Tibial nerve (tissue), 4 donors: Measurements from ENCODE around the gene TBC1D1. TPM values are rescaled to one million over a fixed set of nuclear protein-coding genes. Genes with fewer than 3 reads are reported as not detected.
"Not testable (repeated sequence)": the region's sequence is repeated elsewhere in the genome, so short reads cannot be mapped to it uniquely, and the experiment has no call there.

Experiments used
- DNase-seq, 2 donors: peaks; one replicate each; pipeline ENCODE4 v3.0.0-alpha.2; 2019; ENCODE audit warnings: low spot score in 2 of 2
- H3K27ac ChIP-seq, 4 donors: fragments of 200-600 bp; sonication (generic) in 3 of 4; one replicate each; pipeline ENCODE4 v1.5.1; 2017 to 2019; ENCODE audit warnings: mild to moderate bottlenecking in 1 of 4
- H3K27me3 ChIP-seq, 2 donors: fragments of 200-600 bp; sonication (generic) in 1 of 2; one replicate each; pipeline versions ENCODE4 v1.5.1 to v1.6.0; 2017 to 2019
- H3K36me3 ChIP-seq, 3 donors: fragments of 200-600 bp; sonication (generic); one replicate each; pipeline ENCODE4 v1.5.1; 2018 to 2019
- H3K4me1 ChIP-seq, 4 donors: fragments of 200-600 bp; sonication (generic) in 3 of 4; one replicate each; pipeline ENCODE4 v1.5.1; 2017 to 2019
- H3K4me3 ChIP-seq, 4 donors: fragments of 200-600 bp; sonication (generic) in 3 of 4; one replicate each; pipeline ENCODE4 v1.5.1; 2017 to 2019; ENCODE audit warnings: mild to moderate bottlenecking in 1 of 4, moderate library complexity in 1 of 4
- H3K9me3 ChIP-seq, 4 donors: fragments of 200-600 bp; sonication (generic) in 3 of 4; one replicate each; pipeline ENCODE4 v1.5.1; 2017 to 2019
- EP300 ChIP-seq, 2 donors: sonication (generic); formaldehyde crosslinking; IDR thresholded peaks; one replicate each; pipeline ENCODE4 v1.6.1; 2017; ENCODE audit warnings: antibody characterized with exemption in 2 of 2, mild to moderate bottlenecking in 1 of 2
- POLR2A ChIP-seq, 2 donors: fragments of 450-650 bp; IDR thresholded peaks; one replicate each; pipeline ENCODE4 v1.6.1; 2017; ENCODE audit warnings: antibody characterized with exemption in 2 of 2, mild to moderate bottlenecking in 2 of 2, moderate library complexity in 2 of 2
- WGBS, 2 donors: methylation state at CpG; one replicate each; pipeline ENCODE4 v1.1.5; 2018; 5-methylcytosine and 5-hydroxymethylcytosine counted together
- total RNA-seq, 4 donors: library from RNA; depleted of rRNA; stranded (reverse); fragments of >200 nt; gene quantifications; one replicate each; pipeline ENCODE4 v1.1.0, GENCODE V29; 2016
- TF ChIP-seq, protein P1 (sequence below), 5 experiments: fragments of 200-600 bp in 3 of 5; fragments of 450-650 bp in 2 of 5; sonication (generic) in 3 of 5; IDR thresholded peaks; one replicate each; pipeline ENCODE4 v1.5.1; 2016 to 2019; ENCODE audit warnings: antibody characterized with exemption in 5 of 5, mild to moderate bottlenecking in 3 of 5, moderate library complexity in 2 of 5

The TBC1D1 gene
- total RNA-seq, 4 donors from 2014 or later, result 41.6 to 97.8 (median 62.5) TPM

DNA sequence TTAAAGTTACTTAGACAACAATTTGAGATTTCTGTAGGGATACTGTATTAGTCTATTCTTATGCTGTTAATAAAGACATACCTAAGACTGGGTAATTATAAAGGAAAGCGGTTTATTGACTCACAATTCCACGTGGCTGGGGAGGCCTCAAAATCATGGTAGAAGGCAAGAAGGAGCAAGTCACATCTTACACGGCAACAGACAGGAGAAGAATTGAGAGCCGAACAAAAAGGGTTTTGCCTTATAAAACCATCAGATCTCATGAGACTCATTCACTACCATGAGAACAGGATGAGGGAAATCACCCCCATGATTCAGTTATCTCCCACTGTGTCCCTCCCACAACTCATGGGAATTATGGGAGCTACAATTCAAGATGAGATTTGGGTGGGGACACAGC lies 80.3 kb downstream of the TBC1D1 start:
- no peak for DNase-seq
- TF ChIP-seq EP300 (IDR thresholded peaks at IDR 0.05) (no peak), POLR2A (IDR thresholded peaks at IDR 0.05) (no peak)
- TF ChIP-seq, protein P1, sequence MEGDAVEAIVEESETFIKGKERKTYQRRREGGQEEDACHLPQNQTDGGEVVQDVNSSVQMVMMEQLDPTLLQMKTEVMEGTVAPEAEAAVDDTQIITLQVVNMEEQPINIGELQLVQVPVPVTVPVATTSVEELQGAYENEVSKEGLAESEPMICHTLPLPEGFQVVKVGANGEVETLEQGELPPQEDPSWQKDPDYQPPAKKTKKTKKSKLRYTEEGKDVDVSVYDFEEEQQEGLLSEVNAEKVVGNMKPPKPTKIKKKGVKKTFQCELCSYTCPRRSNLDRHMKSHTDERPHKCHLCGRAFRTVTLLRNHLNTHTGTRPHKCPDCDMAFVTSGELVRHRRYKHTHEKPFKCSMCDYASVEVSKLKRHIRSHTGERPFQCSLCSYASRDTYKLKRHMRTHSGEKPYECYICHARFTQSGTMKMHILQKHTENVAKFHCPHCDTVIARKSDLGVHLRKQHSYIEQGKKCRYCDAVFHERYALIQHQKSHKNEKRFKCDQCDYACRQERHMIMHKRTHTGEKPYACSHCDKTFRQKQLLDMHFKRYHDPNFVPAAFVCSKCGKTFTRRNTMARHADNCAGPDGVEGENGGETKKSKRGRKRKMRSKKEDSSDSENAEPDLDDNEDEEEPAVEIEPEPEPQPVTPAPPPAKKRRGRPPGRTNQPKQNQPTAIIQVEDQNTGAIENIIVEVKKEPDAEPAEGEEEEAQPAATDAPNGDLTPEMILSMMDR (IDR thresholded peaks at IDR 0.05), result no peak
- Histone ChIP-seq H3K36me3 (no peaks in the 10 kb centered on the region), H3K4me1 (peaks cover 0 to 11% (median 2%) of the 10 kb centered on the region in 4 donors), H3K27ac (no peak overlapping the region), H3K9me3 (no peaks in the 10 kb centered on the region), H3K27me3 (no peaks in the 10 kb centered on the region), H3K4me3 (no peak overlapping the region)
- 84 to 87% methylated on average over 4 of the region's 4 CpGs for WGBS, 2 donors

DNA sequence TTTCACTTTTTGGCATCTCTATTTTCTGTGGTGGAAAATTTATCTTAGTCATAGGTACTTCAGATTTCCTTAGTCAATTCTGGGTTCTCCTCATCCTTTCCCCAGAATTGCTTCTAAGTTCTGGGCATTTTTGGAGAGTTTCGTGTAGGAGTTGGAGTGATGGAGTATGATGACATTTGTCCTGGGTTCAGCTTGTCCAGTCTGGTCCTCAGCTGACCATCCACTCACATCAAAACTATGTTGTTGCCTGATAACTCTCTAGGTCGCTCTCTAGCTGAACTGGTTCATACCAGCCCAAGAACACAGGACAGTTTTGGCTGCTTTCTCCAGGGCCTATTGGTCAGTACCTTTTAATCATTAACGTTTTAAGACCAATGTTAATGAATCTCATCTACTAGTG lies 82.6 kb downstream of the TBC1D1 start:
- Histone ChIP-seq H3K4me3 (no peak overlapping the region), H3K27ac (no peak overlapping the region), H3K9me3 (no peaks in the 10 kb centered on the region), H3K27me3 (no peaks in the 10 kb centered on the region), H3K36me3 (no peaks in the 10 kb centered on the region), H3K4me1 (peaks cover 0 to 21% (median 5%) of the 10 kb centered on the region in 4 donors)
- TF ChIP-seq, protein P1 (IDR thresholded peaks at IDR 0.05), result no peak
- no peak for TF ChIP-seq POLR2A (IDR thresholded peaks at IDR 0.05)
- no peak for TF ChIP-seq EP300 (IDR thresholded peaks at IDR 0.05)
- 82 to 85% methylated on average over 3 of the region's 3 CpGs for WGBS, 2 donors
- DNase-seq, result no peak

DNA sequence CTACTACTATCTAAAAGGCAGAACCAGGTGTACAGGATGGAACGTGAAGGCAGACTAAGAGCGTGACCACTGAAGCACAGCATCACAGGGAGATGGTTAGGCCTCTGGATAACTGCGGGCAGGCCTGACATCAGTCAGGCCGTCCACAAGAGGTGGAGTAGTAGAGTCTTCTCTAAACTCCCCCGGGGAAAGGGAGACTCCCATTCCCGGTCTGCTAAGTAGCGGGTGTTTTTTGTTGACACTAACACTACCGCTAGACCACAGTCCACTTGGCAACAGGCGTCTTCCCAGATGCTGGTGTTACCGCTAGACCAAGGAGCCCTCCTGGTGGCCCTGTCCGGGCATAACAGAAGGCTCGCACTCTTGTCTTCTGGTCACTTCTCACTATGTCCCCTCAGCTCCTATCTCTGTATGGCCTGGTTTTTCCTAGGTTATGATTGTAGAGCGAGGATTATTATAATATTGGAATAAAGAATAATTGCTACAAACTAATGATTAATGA lies 84.5 kb downstream of the TBC1D1 start:
- WGBS, 2 donors, result 86 to 93% methylated on average over 13 of the region's 13 CpGs
- not testable (repeated sequence) for H3K27me3 ChIP-seq, H3K27ac ChIP-seq, H3K9me3 ChIP-seq, H3K4me3 ChIP-seq, H3K36me3 ChIP-seq, DNase-seq
- peaks cover 0 to 24% (median 4%) of the 10 kb centered on the region in 4 donors for H3K4me1 ChIP-seq

DNA sequence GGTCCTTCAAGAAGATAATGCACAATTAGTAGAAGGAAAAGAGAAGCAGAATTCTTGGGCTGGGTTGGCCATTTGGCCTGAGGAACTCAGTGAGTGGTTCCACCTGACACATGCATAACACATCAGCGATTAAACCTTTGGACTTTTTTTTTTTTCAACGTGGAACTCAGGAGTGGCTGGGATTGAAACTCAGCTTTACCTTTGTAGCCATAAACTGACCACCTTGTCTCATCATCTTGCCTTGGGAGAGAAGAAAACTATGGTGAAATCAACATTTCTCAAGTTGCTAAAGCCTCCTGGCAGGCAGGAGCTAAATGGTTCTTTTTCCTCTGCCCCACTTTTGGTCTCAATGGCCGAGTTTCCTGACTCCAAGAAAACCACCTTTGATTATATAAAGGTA lies 85.6 kb downstream of the TBC1D1 start:
- H3K4me3 ChIP-seq, result peak overlapping the region; percentile 39 to 94 (median 70)
- H3K9me3 ChIP-seq, result no peaks in the 10 kb centered on the region
- WGBS, 2 donors, result 34 to 35% methylated on average over 3 of the region's 3 CpGs
- H3K27ac ChIP-seq, result peak overlapping the region in 3 of 4 donors; percentile 93 to 94 (median 93)
- no peak for TF ChIP-seq POLR2A (IDR thresholded peaks at IDR 0.05)
- TF ChIP-seq EP300 (IDR thresholded peaks at IDR 0.05), result no peak
- TF ChIP-seq, protein P1 (IDR thresholded peaks at IDR 0.05), result no peak
- DNase-seq, result no peak
- H3K4me1 ChIP-seq, result peaks cover 0 to 23% (median 3%) of the 10 kb centered on the region in 4 donors
- H3K27me3 ChIP-seq, result no peaks in the 10 kb centered on the region
- no peaks in the 10 kb centered on the region for H3K36me3 ChIP-seq

DNA sequence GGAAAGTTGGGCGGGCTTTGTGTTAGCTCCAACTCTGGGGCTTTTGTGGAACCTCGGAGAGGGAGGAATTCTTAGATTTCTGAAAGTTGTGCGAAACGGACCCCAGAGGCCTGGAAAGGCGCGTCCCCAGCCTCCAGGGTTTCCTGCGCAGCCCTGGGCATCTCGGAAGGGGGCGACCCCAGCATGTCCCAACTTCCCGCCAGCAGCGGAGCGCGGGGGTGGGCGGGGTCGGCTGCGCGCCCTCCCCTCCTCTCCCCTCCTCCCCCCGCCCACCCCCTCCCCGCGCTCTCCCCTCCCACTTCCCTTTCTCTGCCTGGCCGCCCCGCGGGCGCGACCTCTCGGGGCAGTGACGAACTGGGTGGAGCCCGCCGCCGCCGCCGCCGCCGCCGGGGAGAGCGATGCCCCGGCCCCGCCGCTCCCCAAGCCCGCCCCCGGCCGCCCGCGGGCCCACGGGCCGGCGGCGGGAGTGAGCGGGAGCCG lies 86.1 kb downstream of the TBC1D1 start:
- Histone ChIP-seq H3K4me1 (peaks cover 0 to 23% (median 3%) of the 10 kb centered on the region in 4 donors), H3K9me3 (no peaks in the 10 kb centered on the region), H3K4me3 (peak overlapping the region; percentile 52 to 94 (median 70)), H3K27me3 (no peaks in the 10 kb centered on the region), H3K27ac (peak overlapping the region; percentile 68 to 94 (median 93)), H3K36me3 (no peaks in the 10 kb centered on the region)
- 1% methylated on average over 14 to 33 of the region's 50 CpGs for WGBS, 2 donors
- no peak for TF ChIP-seq POLR2A (IDR thresholded peaks at IDR 0.05)
- peak; percentile 57 to 60 for DNase-seq

DNA sequence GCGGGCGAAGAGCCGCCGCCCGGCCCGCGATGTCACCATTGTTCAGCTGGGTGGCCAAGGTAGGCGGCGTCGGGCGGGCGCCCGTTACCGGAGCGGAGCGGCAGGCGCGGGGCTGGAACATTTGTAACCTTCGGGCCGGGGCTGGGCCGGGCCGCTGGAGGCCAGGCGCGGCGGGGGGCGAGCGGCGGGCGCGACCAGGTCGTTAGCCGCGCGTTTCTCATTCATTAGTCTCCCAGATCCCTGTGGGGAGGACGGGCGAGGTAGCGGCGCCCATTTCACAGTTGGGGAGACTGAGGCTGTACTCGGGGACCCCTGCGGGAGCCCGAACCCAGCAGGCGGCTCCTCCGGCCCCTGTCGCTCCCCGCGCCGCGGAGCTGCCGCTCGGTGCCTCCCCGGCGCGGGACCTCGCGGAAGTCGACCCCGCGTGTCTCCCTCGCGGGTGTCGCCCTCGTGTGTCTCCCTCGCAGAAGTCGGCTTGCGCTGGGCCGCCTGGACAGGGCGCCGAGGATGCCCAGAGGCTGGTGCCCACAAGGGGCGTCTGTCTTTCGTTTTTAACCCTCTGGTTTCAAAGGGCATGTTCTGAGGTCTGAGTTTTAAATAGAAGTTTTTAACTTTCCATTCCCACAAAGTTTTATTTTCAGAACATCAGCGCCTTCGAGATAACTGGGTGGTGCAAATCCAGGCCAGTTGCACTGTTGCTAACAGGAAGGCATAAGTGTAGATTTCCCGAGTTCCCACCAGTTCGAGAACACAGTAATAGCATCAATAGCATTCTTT lies 86.8 kb downstream of the TBC1D1 start:
- Histone ChIP-seq H3K4me3 (peak overlapping the region; percentile 52 to 94 (median 70)), H3K27me3 (no peaks in the 10 kb centered on the region), H3K9me3 (no peaks in the 10 kb centered on the region), H3K36me3 (no peaks in the 10 kb centered on the region), H3K27ac (peak overlapping the region; percentile 68 to 94 (median 93)), H3K4me1 (peaks cover 0 to 23% (median 3%) of the 10 kb centered on the region in 4 donors)
- DNase-seq, result peak; percentile 22 to 28
- peak in 1 of 2 donors; percentile 46 for TF ChIP-seq EP300 (IDR thresholded peaks at IDR 0.05)
- no peak for TF ChIP-seq POLR2A (IDR thresholded peaks at IDR 0.05)
- TF ChIP-seq, protein P1 (IDR thresholded peaks at IDR 0.05), result peak; percentile 55 to 67 (median 58)
- WGBS, 2 donors, result 1% methylated on average over 20 to 49 of the region's 74 CpGs
